LHCN-M2 (cell line): Measurements from ENCODE around the gene APOH. TPM values are rescaled to one million over a fixed set of nuclear protein-coding genes. Genes with fewer than 3 reads are reported as not detected.

ENCODE experiments used
- DNase-seq: peaks from one replicate; pipeline ENCODE4 v3.0.0-alpha.2; 2012; ENCODE audit warnings: low read depth
- total RNA-seq: library from RNA; depleted of rRNA; stranded (reverse); fragments of >200 nt; gene quantifications from 2 replicates; pipeline ENCODE4 v1.2.3, GENCODE V29; 2014

Gene APOH
- total RNA-seq, 1 experiment from 2014 or later: not detected

DNA sequence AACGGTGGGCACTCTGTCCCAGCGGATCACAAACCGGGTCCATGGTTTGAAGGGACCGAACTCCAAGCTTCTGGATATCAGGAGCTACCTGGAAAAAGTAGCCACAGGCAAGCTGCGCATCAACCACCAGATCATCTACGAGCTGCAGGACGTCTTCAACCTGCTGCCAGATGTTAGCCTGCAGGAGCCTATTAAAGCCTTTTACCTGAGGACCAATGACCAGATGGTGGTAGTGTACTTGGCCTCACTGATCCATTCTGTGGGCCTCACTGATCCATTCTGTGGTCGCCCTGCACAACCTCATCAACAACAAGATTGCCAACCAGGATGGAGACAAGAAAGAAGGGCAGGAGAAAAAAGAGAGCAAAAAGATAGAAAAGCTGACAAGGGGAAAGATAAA lies 31.0 kb downstream of the APOH start:
- DNase-seq: no peak

DNA sequence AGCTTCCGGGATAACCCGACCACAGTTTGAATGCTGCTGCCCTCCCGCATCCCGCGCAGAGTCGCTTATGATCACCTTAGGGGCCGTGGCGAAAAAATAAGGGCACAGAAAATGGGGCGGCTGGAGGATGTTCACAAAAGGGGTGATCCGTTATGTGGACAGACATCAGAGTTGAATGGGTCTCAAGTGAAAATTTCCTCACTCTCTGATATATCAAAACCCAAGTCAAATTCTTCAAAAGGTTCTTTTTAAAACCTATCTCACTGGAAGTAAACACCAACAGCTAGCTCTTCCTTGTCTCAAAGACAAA lies 36.9 kb downstream of the APOH start:
- DNase-seq: no peak

DNA sequence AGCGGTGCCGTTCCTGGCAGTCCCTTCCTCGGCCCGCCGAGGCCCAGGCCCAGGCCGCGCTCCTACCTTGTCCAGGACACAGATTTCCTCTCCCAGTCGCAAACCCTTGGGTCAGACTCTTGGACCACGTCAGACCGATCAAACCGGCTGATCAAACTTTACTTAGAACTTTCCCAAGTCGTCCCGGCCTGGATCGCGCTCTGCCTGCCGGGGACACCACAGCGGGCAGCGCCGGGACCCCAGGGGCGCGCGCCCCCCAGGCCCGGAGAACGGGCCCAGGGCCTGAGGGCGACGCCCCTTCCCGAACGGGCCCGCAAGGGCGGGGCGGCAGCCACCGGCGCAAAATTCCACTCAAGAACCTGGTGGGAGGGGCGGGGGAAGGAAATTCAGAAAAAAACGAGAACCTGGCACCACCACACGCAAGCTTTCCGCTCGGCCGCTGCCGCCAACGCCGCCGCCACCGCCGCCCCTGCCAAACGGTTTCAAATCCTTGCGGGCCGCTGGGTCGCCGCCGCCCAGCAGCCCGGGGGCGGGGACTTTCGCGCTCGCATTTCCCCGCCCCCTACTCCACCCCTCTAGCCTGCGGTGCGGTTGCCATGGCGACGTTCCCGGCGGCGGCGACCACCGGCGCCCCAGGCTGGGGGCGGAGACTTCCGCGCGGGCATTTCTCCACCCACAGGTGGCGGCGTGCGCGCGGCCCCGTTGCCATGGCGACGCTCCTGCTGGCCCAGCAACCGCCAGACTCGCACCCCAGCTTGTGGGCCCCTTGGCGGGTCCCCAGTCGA lies 37.4 kb downstream of the APOH start, which contains the start of gene CEP112:
TSS of gene CEP112 (minus strand) at position 541 of the 785 bp plus-strand sequence.
- DNase-seq: peak; percentile 75

DNA sequence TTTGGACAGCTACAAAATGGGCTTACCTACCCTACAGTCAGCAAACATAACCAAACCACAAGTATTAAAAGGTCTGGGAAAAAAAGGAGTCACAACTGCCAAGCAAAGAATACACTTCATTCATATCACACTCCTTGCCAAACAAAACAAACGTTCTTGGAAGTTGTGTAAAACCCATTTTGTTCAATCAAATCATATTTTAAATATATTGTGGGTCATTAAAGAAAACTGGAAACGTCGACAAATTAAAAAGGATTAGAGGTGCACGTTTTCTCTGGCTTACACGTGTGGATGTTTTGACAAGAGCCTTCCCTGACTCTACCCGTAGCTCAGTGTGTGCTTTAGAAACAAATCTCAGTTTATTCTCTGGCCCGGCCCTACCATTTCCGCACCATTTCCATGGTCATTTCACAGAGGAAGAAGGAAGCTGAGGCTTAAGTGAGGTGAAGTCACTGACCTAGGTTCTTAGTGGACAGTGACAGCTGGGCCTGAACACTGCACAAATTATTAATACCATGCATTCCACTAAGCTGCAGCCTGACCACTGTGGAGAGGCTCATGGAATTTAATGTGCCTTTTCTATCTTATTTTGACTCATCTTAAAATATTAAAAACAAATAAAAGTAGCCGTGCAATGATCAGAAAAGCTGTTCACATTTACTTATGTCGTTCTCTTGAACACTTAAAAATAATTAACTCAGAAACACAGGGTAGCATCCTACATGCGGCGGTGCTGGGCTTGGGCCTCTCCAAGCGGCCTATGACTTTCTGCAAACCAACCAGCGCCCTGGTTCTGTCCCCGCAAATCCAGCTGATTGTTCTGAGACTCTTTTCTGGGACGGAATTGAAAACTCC lies 38.2 kb downstream of the APOH start:
- peak; percentile 94 for DNase-seq

DNA sequence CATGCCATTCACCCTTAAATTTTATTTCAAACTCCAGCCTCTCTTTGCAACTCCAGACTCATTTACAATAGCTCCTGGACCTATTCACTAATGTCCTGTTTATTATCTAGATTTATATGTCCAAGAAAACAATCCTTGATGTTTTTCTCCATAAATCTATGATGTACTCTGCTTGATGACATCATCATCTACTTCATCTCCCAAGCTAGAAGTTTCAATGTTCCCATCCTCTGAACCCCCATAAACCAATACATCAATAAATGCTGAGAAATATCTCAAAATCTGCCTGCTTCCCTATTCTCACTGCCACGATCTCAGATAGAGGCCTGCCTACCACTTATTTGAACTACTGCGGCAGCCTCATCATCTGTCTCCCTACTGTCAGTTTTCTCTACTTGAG lies 41.5 kb downstream of the APOH start:
- no peak for DNase-seq

DNA sequence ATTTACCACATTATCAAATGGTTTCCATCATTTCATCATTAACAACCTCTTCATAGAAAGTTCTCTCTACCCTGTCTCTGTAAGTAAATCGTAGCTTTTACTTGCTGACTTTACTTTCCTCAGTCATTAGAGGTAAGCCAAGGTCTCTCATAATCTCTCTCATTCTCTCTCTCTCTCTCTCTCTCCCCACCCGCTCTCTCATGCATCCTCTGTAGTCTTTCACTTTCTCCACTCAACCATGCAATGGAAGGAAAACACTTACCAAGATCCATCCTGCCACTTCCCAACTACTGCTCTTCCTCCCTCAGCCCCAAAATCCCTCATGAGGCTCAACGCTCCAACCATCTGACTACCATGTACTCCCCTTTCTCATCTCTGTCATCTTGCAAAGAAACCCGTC lies 43.4 kb downstream of the APOH start:
- DNase-seq: no peak

DNA sequence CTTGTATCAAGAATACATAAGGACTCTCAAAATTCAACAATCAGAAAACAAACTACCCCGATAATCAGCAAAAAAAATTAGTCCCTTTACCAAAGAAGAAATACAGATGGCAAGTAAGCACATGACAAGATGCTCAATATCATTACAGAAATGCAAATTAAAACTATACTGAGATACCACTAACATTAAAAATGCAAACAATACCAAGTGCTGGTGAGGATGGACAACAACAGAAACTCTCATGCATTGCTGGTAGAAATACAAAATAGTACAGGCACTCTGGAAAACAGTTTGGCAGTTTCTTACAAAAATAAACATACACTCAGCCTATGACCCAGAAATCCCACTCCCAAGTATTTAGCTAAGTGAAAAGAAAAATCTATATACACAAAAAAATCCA lies 44.8 kb downstream of the APOH start:
- DNase-seq: no peak

DNA sequence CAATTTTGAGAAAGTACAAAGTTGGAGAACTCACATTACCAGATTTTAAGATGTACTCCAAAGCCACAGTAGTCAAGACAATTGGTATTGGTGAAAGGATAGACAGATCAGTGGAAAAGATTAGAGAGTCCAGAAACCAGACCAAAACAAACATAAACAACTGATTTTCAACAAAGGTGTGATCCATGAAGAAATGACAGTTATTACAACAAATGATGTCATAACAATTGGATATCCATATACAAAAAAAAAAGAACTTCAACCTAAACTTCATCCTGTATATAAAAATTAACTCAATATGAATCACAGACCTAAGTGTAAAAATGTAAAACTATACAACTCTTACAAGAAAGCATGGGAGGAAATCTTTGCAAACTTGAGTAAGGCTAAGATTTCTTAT lies 45.7 kb downstream of the APOH start:
- DNase-seq: no peak

DNA sequence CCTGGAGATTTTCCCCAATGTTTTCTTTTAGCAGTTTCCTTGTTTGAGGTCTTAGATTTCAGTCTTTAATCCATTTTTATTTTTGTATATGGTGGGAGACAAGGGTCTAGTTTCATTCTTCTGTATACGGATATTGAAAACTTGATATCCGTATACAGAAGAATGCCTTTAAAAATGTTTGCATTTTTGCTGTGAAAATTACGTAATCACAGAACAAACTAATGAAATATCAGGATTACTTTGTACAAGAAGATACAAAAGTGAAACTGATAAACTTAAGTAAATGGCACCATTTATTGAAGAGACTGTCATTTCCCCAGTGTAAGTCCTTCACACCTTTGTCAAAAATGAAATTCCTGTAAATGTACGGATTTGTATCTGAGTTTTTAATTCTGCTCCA lies 50.6 kb downstream of the APOH start:
- no peak for DNase-seq

DNA sequence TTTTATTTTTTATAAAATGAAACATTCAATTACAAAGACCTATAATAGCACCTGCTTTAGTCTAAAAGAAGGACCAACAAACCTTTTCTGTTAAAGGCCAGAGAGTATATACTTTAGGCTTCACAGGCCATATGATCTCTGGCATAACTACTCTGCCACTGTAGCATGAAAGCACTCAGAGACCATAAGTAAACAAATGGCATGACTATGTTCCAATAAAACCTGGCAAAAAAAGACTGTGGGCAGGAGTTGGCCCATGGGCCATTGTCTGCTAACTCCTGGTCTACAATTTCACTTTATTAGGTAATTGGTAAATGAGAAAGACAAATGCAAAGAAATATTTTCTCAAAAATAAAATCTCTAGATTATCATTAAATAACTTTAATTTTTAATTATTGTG lies 52.2 kb downstream of the APOH start:
- no peak for DNase-seq

DNA sequence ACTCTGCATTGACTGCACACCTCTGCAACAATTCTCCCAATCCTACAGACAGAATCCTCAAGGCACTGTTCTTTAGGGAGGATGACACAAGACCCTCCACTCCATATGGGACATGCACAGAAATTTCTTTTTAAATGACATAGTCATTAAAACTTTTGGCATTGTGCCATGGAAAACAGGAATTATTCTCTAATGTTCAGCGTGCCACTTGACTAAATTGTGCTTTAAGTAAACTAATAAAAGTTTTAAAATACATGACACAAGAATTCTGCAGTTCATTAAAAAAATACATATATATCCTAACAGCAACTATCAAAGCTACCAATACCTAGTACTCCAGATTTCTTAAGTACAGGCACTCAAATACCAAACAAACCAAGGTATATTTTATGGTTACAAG lies 53.3 kb downstream of the APOH start:
- DNase-seq: no peak

DNA sequence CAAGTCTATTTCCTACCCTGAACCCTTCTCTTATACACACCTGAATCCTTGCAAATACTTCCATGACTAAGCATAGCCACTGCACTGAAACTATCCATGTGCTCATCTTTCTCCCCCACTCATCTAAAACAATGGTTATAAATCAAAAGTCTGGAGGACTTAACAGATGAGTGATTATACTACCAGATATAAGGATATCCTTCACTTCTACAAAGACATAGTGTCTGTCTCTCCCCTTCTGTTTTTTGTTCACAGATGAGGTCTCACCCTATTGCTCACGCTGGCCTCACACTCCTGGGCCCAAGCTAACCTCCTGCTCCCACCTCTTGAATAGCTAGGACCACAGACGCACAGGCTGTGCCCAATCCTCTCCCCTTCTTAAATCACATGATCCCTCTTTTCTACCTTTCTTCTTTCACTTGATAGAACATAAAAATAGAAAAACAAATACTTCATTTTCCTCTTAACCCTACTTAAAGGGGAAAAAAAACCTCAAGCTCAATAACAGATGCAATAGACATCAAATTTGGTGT lies 56.5 kb downstream of the APOH start:
- DNase-seq: no peak

DNA sequence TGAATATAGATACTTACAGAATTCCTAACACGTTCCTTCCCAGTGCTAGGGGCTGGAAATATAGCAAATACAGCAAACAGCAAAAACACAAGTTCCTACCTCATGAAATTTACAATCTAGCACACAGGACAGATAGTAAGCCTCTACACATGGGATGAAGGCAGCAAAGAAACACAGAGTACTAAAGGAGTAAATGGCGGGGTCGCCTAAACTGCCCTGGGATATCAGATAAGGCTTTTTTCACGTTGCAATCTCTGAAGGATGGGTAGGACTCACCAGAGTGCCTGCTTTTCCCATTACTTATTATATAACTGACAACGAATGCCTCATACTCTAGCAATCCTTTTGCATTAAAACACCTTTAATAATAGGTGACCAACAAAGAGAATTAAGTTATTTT lies 57.1 kb downstream of the APOH start:
- no peak for DNase-seq

DNA sequence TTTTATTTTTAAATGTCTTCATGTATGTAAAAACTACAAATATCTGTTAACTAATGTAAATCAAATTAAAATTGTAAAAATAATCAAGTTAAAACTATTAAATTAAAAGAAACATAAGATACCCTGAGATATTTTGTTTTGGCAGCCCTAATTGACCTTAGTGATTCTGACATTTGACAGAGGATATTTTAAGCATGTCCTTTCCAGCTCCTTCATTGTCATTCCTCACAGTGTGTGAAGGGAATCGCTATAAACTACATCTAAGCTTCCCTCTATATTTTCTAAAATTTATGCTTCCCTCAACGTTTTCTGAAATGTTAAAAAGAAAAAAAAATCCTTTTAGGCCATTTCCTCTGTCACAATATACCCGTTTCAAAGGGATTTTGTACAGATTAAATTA lies 57.5 kb downstream of the APOH start:
- no peak for DNase-seq

DNA sequence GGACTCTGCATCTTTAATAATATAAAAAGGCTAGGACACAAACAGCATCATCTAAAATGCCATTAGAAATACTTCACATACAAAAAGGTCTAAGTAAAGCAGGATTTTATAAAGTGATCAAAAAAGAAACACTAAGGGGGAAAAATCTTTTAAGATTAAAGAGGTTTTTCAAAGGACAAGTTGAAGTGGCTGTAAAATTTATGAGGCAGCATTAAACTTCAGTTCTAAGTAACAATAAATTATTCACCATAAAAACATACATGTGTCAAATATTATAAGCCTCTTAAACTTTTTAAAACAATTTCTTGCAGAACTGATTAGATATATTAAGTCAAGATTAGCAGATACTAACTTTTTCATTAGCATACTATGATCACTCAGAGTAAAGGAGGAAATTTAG lies 58.0 kb downstream of the APOH start:
- no peak for DNase-seq

DNA sequence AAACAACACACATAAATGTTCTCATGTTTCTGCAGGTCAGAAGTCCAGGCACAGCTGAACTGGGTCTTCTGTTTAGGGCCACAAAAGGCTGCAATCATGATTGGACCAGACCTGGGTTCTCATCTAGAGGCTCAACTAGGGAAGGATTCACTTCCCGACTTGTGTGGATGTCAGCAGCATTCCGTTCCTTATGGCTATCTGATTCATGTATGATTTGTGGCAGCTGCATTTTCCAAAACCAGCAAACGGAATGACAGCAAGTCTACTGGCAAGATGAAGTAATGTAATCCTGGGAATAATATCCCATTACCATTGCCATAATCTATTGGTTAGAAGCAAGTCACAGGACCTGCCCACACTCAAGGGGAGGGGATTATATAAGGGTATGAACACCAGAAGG lies 59.4 kb downstream of the APOH start:
- DNase-seq: peak; percentile 58

DNA sequence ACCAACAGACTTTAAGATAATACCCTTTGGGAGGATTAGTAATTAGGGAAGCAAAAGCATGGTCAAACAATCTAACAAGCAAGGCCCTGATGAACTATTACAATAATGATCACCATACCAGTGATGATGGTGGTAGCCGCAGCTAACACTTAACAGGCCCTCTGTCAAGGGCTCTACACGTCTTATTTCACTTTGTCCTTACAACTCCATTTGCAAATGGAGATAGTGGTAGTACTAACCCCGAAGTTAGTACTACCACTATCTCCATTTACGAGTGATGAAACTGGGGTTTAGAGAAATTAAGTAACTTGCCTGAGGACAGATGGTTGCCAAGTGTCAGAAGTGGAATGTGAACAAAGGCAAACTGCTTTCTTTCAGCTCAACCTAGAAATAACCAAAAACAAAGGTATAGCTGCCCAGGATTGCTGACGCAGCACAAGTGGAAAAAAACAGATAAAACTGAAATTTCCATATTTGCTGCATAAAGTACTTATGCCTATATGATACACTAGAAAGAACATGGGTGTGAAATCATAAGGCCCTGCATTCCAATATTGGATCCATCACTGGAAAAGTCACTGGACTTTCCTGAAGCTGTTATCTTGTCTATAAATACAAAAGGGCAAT lies 61.9 kb downstream of the APOH start:
- no peak for DNase-seq

DNA sequence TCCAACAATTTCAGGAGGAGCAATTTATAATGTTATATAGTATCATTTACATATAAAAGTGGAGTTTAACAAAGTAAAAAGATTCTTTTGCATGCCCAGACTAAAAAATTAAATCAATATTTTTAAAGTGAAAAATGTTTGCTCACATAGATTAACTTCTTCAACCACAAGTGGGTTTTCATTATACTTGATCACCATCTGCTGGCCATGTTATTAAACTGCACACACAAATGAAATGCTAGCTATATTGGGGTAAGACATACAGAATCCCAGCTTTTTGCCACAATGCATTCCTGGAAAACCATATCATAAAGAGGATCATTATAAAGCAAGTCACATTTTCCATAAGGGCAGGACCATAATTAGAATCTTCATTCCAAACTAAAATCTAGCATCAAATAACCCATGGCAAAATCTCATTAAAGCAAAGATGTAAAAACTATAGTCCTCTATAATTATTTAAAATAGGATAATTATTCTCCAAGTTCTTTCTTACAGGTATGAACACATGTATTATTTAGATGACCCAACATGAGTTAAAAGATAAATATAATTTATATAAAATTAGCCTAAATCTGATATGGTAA lies 63.6 kb downstream of the APOH start:
- peak; percentile 58 for DNase-seq
